Natural killer cell (primary cell): ENCODE results near the gene PRRC2B. TPM values are rescaled to one million over a fixed set of nuclear protein-coding genes. Genes with fewer than 3 reads are reported as not detected.
"Not testable (repeated sequence)": the region's sequence is repeated elsewhere in the genome, so short reads cannot be mapped to it uniquely, and the experiment has no call there.

Experiments
- ATAC-seq, 3 donors: fragments of 150-1000 bp in 2 of 3; fragments of 200-7000 bp in 1 of 3; cut with Tn5 transposase; 1 replicate in 1 of 3; 2 replicates in 2 of 3; pipeline ENCODE4 v1.10.0; 2021; ENCODE audit warnings: mild to moderate bottlenecking in 2 of 3, moderate library complexity in 2 of 3
- DNase-seq, 2 donors: peaks; one replicate each; pipeline versions ENCODE4 v3.0.0 to v3.0.0-alpha.2; 2013 to 2021; ENCODE audit warnings: mixed read lengths in 1 of 2
- H3K27ac ChIP-seq: one replicate; pipeline ENCODE4 v1.5.1; 2013; ENCODE audit warnings: mild to moderate bottlenecking, low read length
- H3K27me3 ChIP-seq: one replicate; pipeline ENCODE4 v1.6.1; 2013; ENCODE audit warnings: low read length; ENCODE audit not compliant: control insufficient read depth, insufficient read depth
- H3K36me3 ChIP-seq: one replicate; pipeline ENCODE4 v1.6.1; 2013; ENCODE audit warnings: low read length; ENCODE audit not compliant: control insufficient read depth, insufficient read depth
- H3K4me1 ChIP-seq: one replicate; pipeline ENCODE4 v1.6.1; 2013; ENCODE audit warnings: low read length; ENCODE audit not compliant: control insufficient read depth, insufficient read depth
- H3K4me3 ChIP-seq: one replicate; pipeline ENCODE4 v1.5.1; 2013; ENCODE audit warnings: low read length
- H3K9me3 ChIP-seq: one replicate; pipeline ENCODE4 v1.6.1; 2013; ENCODE audit warnings: low read length; ENCODE audit not compliant: control insufficient read depth, insufficient read depth
- H3K27ac Mint-ChIP-seq, 2 donors: one replicate each; pipeline ENCODE4 v1.8.0; 2022; ENCODE audit warnings: mild to moderate bottlenecking in 2 of 2, mixed read lengths in 2 of 2, moderate library complexity in 1 of 2
- H3K27me3 Mint-ChIP-seq, 2 donors: one replicate each; pipeline ENCODE4 v1.8.0; 2022; ENCODE audit warnings: low read depth in 2 of 2, mixed read lengths in 2 of 2
- H3K36me3 Mint-ChIP-seq: one replicate; pipeline ENCODE4 v1.8.0; 2022; ENCODE audit warnings: mixed read lengths
- H3K4me1 Mint-ChIP-seq, 2 donors: one replicate each; pipeline ENCODE4 v1.8.0; 2022; ENCODE audit warnings: mixed read lengths in 2 of 2
- H3K4me3 Mint-ChIP-seq: one replicate; pipeline ENCODE4 v1.8.0; 2022; ENCODE audit warnings: mild to moderate bottlenecking, moderate library complexity, mixed read lengths
- H3K9me3 Mint-ChIP-seq, 2 donors: one replicate each; pipeline ENCODE4 v1.8.0; 2022; ENCODE audit warnings: mixed read lengths in 2 of 2
- WGBS: methylation state at CpG from one replicate; pipeline ENCODE4 v1.1.7; 2013; ENCODE audit warnings: missing lambda C conversion rate; ENCODE audit not compliant: insufficient coverage; 5-methylcytosine and 5-hydroxymethylcytosine counted together
- intact Hi-C: fragments of 100-400 bp; cut with micrococcal nuclease; formaldehyde crosslinking; loops from one replicate; pipeline ENCODE4 v1.14.2; 2022
- total RNA-seq, 4 donors: library from RNA; stranded (reverse); fragments of 120-200 nt in 1 of 4; gene quantifications; one replicate each; pipeline versions ENCODE4 v1.2.3 to v1.2.4, GENCODE V29; 2013 to 2022
- TF ChIP-seq, protein P1 (sequence below): fragments of 200-600 bp; IDR thresholded peaks from one replicate; pipeline ENCODE4 v1.8.0; 2022; ENCODE audit warnings: antibody characterized with exemption

The PRRC2B gene
- total RNA-seq, 3 donors from 2014 or later (not counting 1 experiment from before 2014, with no cell fraction given) = 249 to 275 (median 274) TPM

- Histone ChIP-seq H3K4me3 (peak overlapping the region; percentile 38), H3K27ac (peak overlapping the region; percentile 54), H3K9me3 (no peaks in the 10 kb centered on the region), H3K36me3 (no peaks in the 10 kb centered on the region), H3K4me1 (peaks cover 52% of the 10 kb centered on the region), H3K27me3 (no peaks in the 10 kb centered on the region)
- H3K4me3 Mint-ChIP-seq = peak overlapping the region; percentile 92
- peak overlapping the region; percentile 92 to 93 for H3K27ac Mint-ChIP-seq
- H3K27me3 Mint-ChIP-seq = no peaks in the 10 kb centered on the region
- no peaks in the 10 kb centered on the region for H3K9me3 Mint-ChIP-seq
- H3K4me1 Mint-ChIP-seq = peaks cover 43 to 52% of the 10 kb centered on the region in 2 donors
- no peaks in the 10 kb centered on the region for H3K36me3 Mint-ChIP-seq
- ATAC-seq (peak; percentile 29 to 49 (median 30)), DNase-seq (peak; percentile 63 to 73)
- intact Hi-C loops = loop anchor here (1.0 to 5.0 kb wide), 2 partner anchors 13 to 142 kb away; no protein-coding TSS in a partner anchor
- TF ChIP-seq, protein P1, sequence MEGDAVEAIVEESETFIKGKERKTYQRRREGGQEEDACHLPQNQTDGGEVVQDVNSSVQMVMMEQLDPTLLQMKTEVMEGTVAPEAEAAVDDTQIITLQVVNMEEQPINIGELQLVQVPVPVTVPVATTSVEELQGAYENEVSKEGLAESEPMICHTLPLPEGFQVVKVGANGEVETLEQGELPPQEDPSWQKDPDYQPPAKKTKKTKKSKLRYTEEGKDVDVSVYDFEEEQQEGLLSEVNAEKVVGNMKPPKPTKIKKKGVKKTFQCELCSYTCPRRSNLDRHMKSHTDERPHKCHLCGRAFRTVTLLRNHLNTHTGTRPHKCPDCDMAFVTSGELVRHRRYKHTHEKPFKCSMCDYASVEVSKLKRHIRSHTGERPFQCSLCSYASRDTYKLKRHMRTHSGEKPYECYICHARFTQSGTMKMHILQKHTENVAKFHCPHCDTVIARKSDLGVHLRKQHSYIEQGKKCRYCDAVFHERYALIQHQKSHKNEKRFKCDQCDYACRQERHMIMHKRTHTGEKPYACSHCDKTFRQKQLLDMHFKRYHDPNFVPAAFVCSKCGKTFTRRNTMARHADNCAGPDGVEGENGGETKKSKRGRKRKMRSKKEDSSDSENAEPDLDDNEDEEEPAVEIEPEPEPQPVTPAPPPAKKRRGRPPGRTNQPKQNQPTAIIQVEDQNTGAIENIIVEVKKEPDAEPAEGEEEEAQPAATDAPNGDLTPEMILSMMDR = no peak
- under 1% methylated on average over 62 of the region's 63 CpGs for WGBS
Observed at GRCh38 chr9:131394464-131395156, 724 bp downstream of the PRRC2B start.

GRCh38 chr9:131395157-131396098, 1.5 kb downstream of the PRRC2B start:
- peak overlapping the region; percentile 92 for H3K4me3 Mint-ChIP-seq
- no peaks in the 10 kb centered on the region for H3K27me3 Mint-ChIP-seq
- Histone ChIP-seq H3K36me3 (no peaks in the 10 kb centered on the region), H3K27ac (peak overlapping the region; percentile 54), H3K9me3 (no peaks in the 10 kb centered on the region), H3K4me3 (peak overlapping the region; percentile 38), H3K27me3 (no peaks in the 10 kb centered on the region), H3K4me1 (peaks cover 59% of the 10 kb centered on the region)
- H3K36me3 Mint-ChIP-seq = no peaks in the 10 kb centered on the region
- H3K9me3 Mint-ChIP-seq = no peaks in the 10 kb centered on the region
- 26% methylated on average over 17 of the region's 17 CpGs for WGBS
- H3K4me1 Mint-ChIP-seq = peaks cover 51 to 60% of the 10 kb centered on the region in 2 donors
- DNase-seq = peak; percentile 56 to 91
- intact Hi-C loops = loop anchor here (1.0 to 5.0 kb wide), 2 partner anchors 12 to 143 kb away; no protein-coding TSS in a partner anchor
- H3K27ac Mint-ChIP-seq = peak overlapping the region; percentile 92 to 93
- ATAC-seq = peak; percentile 59 to 62 (median 60)
- TF ChIP-seq, protein P1 = no peak

DNA sequence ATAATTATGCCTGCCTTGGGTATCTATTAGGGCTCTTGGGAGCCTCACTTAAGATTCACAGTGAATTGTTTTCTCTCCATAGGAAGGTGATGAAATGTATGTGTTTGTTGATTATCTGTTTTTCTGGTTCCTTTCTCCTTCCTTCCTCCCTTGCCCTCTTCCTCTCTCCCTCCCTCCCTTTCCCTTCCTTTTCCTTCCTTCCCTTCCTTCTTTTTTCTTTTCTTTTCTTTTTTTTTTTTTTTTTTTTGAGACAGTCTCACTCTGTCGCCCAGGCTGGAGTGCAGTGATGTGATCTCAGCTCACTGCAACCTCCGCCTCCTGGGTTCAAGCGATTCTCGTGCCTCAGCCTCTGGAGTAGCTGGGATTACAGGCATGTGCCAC, 2.2 kb downstream of the PRRC2B start:
- not testable (repeated sequence) for H3K9me3 Mint-ChIP-seq, ATAC-seq, H3K36me3 ChIP-seq, H3K27me3 Mint-ChIP-seq, H3K9me3 ChIP-seq, H3K4me3 ChIP-seq, H3K36me3 Mint-ChIP-seq, H3K27me3 ChIP-seq, DNase-seq
- Mint-ChIP-seq H3K27ac (peak overlapping the region; percentile 92 to 93), H3K4me1 (peaks cover 56 to 66% of the 10 kb centered on the region in 2 donors), H3K4me3 (peak overlapping the region; percentile 92)
- WGBS = 95% methylated on average over 4 of the region's 4 CpGs
- intact Hi-C loops = loop anchor here (5.0 kb wide), 1 partner anchor 144 kb away; no protein-coding TSS in a partner anchor
- Histone ChIP-seq H3K27ac (peak overlapping the region; percentile 54), H3K4me1 (peaks cover 66% of the 10 kb centered on the region)

GRCh38 chr9:131396626-131397025, 2.7 kb downstream of the PRRC2B start:
- peak overlapping the region; percentile 92 to 93 for H3K27ac Mint-ChIP-seq
- 68% methylated on average over 3 of the region's 3 CpGs for WGBS

More at GRCh38 chr9:131396626-131397025, 2.7 kb downstream of the PRRC2B start:
- H3K4me3 Mint-ChIP-seq = peak overlapping the region; percentile 81
- peaks cover 59 to 69% of the 10 kb centered on the region in 2 donors for H3K4me1 Mint-ChIP-seq
- TF ChIP-seq, protein P1 = no peak
- Histone ChIP-seq H3K27ac (peak overlapping the region; percentile 50), H3K36me3 (no peaks in the 10 kb centered on the region), H3K27me3 (no peaks in the 10 kb centered on the region), H3K4me3 (no peak overlapping the region), H3K9me3 (no peaks in the 10 kb centered on the region), H3K4me1 (peaks cover 71% of the 10 kb centered on the region)
- DNase-seq (no peak), ATAC-seq (no peak)
- no peaks in the 10 kb centered on the region for H3K36me3 Mint-ChIP-seq
- no peaks in the 10 kb centered on the region for H3K9me3 Mint-ChIP-seq
- intact Hi-C loops = loop anchor here (5.0 kb wide), 1 partner anchor 144 kb away; no protein-coding TSS in a partner anchor
- H3K27me3 Mint-ChIP-seq = no peaks in the 10 kb centered on the region
